ACC112 (cell line): ENCODE results near the gene PLAU.
A peak's percentile ranks its signal among the peaks of the same experiment; 100 is the strongest.

ENCODE experiments used
- H2AFZ ChIP-seq: fragments of 200-600 bp; sonication (generic); one replicate; pipeline ENCODE4 v1.6.0; 2017; ENCODE audit warnings: antibody characterized with exemption, low read length; ENCODE audit not compliant: unreplicated experiment
- H3K27ac ChIP-seq: fragments of 200-600 bp; sonication (generic); 2 replicates; pipeline ENCODE4 v1.5.1; 2014; ENCODE audit warnings: low read depth, mild to moderate bottlenecking, antibody characterized with exemption, low read length, moderate library complexity
- H3K27me3 ChIP-seq: fragments of 200-600 bp; sonication (generic); 2 replicates; pipeline ENCODE4 v1.6.1; 2014; ENCODE audit warnings: mild to moderate bottlenecking, antibody characterized with exemption, low read length, moderate library complexity, mixed read lengths; ENCODE audit not compliant: insufficient read depth
- H3K36me3 ChIP-seq: fragments of 200-600 bp; sonication (generic); 2 replicates; pipeline ENCODE4 v1.6.1; 2016; ENCODE audit warnings: mild to moderate bottlenecking, antibody characterized with exemption, low read length, moderate library complexity, mixed read lengths; ENCODE audit not compliant: insufficient read depth
- H3K4me1 ChIP-seq: fragments of 200-600 bp; sonication (generic); one replicate; pipeline ENCODE4 v1.6.1; 2016; ENCODE audit warnings: low read length, mixed read lengths; ENCODE audit not compliant: insufficient read depth, unreplicated experiment, control insufficient read depth
- H3K4me3 ChIP-seq: fragments of 200-600 bp; sonication (generic); 2 replicates; pipeline ENCODE4 v1.5.1; 2014; ENCODE audit warnings: mild to moderate bottlenecking, low read depth, low read length
- H3K79me2 ChIP-seq: fragments of 200-600 bp; sonication (generic); one replicate; pipeline ENCODE4 v1.6.0; 2016; ENCODE audit warnings: low read length; ENCODE audit not compliant: control insufficient read depth, unreplicated experiment, insufficient read depth

The PLAU gene

DNA sequence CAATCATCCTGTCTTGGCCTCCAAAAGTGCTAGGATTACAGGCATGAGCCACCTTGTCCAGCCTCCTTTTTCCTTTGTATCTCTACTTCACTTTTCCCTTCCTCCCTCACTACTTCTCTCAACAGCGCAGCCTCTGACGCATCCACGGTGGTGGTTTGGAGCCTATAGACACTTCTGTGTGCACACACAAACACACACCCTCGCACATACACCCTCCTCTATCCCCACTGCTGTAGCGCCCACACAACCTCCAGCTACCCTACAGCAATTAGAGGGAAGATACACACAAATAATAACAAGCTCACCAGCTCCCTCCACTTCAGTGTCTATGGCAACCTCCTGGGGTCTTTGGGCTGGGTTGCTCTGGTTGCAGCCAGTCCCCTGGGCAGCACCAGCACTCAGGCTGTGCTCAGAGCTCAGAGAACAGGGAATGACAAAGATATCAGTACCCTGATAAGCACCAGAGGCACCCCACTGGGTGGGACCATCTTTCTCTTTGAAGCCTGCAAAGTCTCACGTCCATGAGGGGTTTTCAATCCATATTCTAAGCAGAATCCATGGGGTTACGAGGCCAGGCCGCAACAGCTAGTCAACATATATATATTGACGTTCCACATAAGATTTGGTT lies 33.3 kb upstream of the PLAU start:
- peaks cover 5% of the 10 kb centered on the region for H3K79me2 ChIP-seq
- H2AFZ ChIP-seq = no peak overlapping the region
- H3K4me1 ChIP-seq = peaks cover 20% of the 10 kb centered on the region
- H3K4me3 ChIP-seq = no peak overlapping the region
- no peak overlapping the region for H3K27ac ChIP-seq
- no peaks in the 10 kb centered on the region for H3K27me3 ChIP-seq
- no peaks in the 10 kb centered on the region for H3K36me3 ChIP-seq

DNA sequence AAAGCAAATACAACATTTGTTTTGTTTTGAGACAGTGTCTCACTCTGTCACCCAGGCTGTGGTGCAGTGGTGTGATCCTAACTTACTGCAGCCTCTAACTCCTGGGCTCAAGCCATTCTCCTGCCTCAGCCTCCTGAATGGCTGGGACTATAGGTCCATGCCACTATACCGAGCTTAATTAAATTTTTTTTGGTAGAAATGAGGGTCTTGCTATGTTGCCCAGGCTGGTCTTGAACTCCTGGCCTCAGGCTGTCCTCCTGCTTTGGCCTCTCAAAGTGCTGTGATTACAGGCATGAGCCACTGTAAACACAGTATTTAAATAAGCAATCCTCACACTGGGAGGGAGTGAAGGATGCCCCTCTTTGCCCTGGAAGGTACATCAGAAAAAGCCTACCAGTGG lies 32.6 kb upstream of the PLAU start:
- H2AFZ ChIP-seq = no peak overlapping the region
- peaks cover 16% of the 10 kb centered on the region for H3K4me1 ChIP-seq
- H3K27ac ChIP-seq = no peak overlapping the region

DNA sequence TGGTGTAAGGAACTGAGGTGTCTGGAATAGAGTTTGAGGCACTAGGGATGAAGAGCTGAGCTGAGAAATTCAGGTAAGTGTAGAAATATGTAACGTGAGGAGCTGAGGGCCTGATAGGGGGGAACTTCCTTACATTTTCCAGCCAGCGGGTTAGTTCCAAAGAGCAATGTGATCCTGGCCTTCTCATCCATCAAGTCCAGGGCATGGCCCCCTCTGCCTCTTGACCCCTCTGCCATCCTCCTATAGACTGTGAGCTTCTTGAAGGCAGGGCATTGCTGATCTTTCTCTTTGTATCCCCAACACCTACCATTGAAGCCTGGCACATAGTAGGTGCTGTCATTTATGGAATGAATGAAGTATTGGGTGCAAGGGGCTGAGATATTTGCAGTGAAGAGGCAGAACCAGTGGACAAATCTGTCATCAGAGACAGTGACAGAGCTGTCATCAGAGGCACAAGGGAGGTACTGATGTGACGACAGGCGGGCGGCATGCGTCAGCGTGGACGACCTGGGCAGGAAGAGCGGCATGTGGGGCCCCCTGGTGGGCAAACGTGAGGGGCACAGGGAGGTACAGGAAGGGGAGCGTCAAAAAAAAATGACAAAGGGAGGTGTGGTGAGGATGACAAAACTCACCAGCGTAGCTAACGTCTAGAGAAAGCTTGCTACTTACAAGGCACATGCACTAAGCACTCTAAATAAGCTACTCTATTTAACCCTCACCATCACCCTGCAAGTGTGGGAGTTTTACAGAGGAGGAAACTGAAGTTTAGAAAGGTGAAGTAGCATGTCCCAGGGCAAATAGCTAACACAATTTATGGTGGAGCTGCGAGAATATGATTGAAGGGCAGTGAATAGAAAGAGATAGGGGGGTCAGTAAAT lies 31.4 kb upstream of the PLAU start:
- Histone ChIP-seq H3K27me3 (no peaks in the 10 kb centered on the region), H3K4me3 (no peak overlapping the region), H3K4me1 (peaks cover 15% of the 10 kb centered on the region), H3K36me3 (no peaks in the 10 kb centered on the region), H2AFZ (peak overlapping the region; percentile 83), H3K79me2 (no peaks in the 10 kb centered on the region), H3K27ac (no peak overlapping the region)

More for the DNA sequence above, 32.6 kb upstream of the PLAU start:
- Histone ChIP-seq H3K4me3 (no peak overlapping the region), H3K36me3 (no peaks in the 10 kb centered on the region), H3K79me2 (no peaks in the 10 kb centered on the region), H3K27me3 (no peaks in the 10 kb centered on the region)

- no peak overlapping the region for H2AFZ ChIP-seq
- H3K27me3 ChIP-seq = no peaks in the 10 kb centered on the region
- no peak overlapping the region for H3K4me3 ChIP-seq
- no peaks in the 10 kb centered on the region for H3K79me2 ChIP-seq
- no peaks in the 10 kb centered on the region for H3K36me3 ChIP-seq
- peaks cover 12% of the 10 kb centered on the region for H3K4me1 ChIP-seq
- H3K27ac ChIP-seq = no peak overlapping the region
These were observed 29.6 kb upstream of the PLAU start for GRCh38 chr10:73881221-73881919.

GRCh38 chr10:73884017-73884416 lies 26.9 kb upstream of the PLAU start:
- Histone ChIP-seq H3K27ac (no peak overlapping the region), H3K36me3 (no peaks in the 10 kb centered on the region), H2AFZ (no peak overlapping the region), H3K4me1 (peaks cover 28% of the 10 kb centered on the region), H3K27me3 (no peaks in the 10 kb centered on the region), H3K4me3 (no peak overlapping the region), H3K79me2 (no peaks in the 10 kb centered on the region)

- Histone ChIP-seq H3K4me1 (peaks cover 34% of the 10 kb centered on the region), H2AFZ (peak overlapping the region; percentile 33), H3K27me3 (no peaks in the 10 kb centered on the region), H3K79me2 (no peaks in the 10 kb centered on the region), H3K4me3 (no peak overlapping the region), H3K36me3 (no peaks in the 10 kb centered on the region), H3K27ac (peak overlapping the region; percentile 95)
These were observed 24.8 kb upstream of the PLAU start for GRCh38 chr10:73886085-73886529.

DNA sequence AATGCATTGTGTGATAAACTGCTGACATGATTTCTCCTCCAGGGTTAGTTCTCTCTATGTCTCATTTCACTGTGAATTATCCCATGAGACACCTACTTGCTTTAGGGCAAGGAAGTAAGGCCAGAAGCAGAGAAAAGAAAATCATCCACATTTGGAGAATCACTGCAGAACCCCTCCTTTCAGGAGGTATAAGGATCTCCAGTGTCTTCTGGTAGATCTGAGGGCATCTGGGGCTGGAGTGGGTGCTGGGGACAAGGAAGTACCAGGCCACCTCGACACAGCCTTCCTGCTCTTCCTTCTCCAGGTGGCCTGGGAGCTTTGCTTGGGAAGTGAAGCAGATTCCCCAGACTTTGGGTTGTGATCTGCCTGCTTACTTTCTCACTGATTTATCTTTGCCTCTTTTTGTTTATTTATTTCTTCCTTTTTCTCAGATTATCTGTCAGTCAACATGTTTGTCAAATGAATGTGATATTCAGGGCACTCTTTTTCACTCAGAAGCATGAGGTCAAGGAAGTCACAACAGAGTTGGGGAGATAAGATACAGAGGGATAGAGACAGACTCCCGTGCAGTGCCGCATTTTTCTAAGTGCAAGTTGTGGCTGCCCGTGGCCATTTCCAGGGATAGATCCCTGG lies 24.2 kb upstream of the PLAU start:
- H3K4me1 ChIP-seq = peaks cover 34% of the 10 kb centered on the region
- peak overlapping the region; percentile 95 for H3K27ac ChIP-seq
- no peaks in the 10 kb centered on the region for H3K36me3 ChIP-seq
- H3K27me3 ChIP-seq = no peaks in the 10 kb centered on the region
- H3K79me2 ChIP-seq = no peaks in the 10 kb centered on the region
- peak overlapping the region; percentile 55; the same call in 1 of the 2 replicates for H3K4me3 ChIP-seq
- H2AFZ ChIP-seq = peak overlapping the region; percentile 33

- Histone ChIP-seq H3K4me3 (peak overlapping the region; percentile 55), H3K27ac (peak overlapping the region; percentile 95), H3K27me3 (no peaks in the 10 kb centered on the region), H2AFZ (peak overlapping the region; percentile 33), H3K36me3 (no peaks in the 10 kb centered on the region), H3K4me1 (peaks cover 39% of the 10 kb centered on the region), H3K79me2 (no peaks in the 10 kb centered on the region)
These were observed 23.5 kb upstream of the PLAU start for GRCh38 chr10:73887294-73888039.

DNA sequence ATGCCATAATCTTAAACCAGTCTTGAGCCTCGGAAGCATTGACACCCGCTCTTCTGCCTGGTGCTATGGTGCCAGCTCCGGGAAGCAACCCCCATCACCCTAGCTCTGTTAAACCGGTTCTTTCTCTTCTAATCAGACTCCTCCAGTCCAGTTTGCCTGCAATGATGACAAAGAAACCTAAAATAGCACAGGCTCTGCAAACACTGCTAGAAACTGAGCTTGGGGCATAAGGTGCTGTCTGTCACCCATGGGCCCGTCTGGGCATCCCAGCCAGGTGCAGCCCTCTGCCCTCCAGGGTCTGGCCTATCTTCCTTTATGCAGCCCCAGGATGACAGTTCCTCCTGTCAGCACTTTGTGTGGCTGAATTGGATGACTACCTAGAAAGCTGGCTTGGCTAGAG lies 22.4 kb upstream of the PLAU start:
- H2AFZ ChIP-seq = no peak overlapping the region
- peaks cover 45% of the 10 kb centered on the region for H3K4me1 ChIP-seq
- no peak overlapping the region for H3K4me3 ChIP-seq
- H3K36me3 ChIP-seq = no peaks in the 10 kb centered on the region
- peak overlapping the region; percentile 95 for H3K27ac ChIP-seq
- no peaks in the 10 kb centered on the region for H3K79me2 ChIP-seq
- H3K27me3 ChIP-seq = no peaks in the 10 kb centered on the region

DNA sequence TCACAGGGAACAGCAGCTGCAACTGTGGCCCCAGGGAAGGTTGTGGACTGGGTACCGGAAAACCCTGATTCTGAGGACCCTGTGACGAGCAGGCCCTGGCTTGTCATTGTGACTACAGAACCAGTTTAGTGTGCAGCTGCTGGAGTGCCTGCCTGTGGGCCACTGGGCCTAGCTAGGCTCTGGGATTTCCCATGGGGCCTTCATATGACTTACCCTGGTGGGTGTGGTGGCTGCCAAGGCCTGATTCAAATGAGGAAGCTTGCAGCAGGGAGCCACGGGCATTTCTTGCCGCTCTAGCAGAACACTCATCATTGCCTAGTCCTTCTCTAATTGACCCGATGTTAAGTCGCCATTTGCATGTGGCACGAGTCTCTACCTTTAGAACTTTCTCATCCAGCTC lies 21.9 kb upstream of the PLAU start:
- Histone ChIP-seq H3K4me3 (no peak overlapping the region), H3K4me1 (peaks cover 47% of the 10 kb centered on the region), H2AFZ (no peak overlapping the region)

More for the DNA sequence above, 21.9 kb upstream of the PLAU start:
- Histone ChIP-seq H3K27ac (peak overlapping the region; percentile 95), H3K36me3 (no peaks in the 10 kb centered on the region), H3K27me3 (no peaks in the 10 kb centered on the region), H3K79me2 (no peaks in the 10 kb centered on the region)
